GM19351 (cell line): ENCODE measurements around the gene NDUFS4.
A peak's percentile ranks its signal among the peaks of the same experiment; 100 is the strongest.
"Not testable (repeated sequence)": the region's sequence is repeated elsewhere in the genome, so short reads cannot be mapped to it uniquely, and the experiment has no call there.

Experiments used
- ATAC-seq: cut with Tn5 transposase; IDR thresholded peaks from one replicate; pipeline ENCODE4 v1.9.1; 2021; ENCODE audit warnings: mild to moderate bottlenecking, moderate library complexity; ENCODE audit not compliant: unreplicated experiment

NDUFS4 gene

GRCh38 chr5:53560506-53561191 lies at the start of gene NDUFS4:
TSS of gene NDUFS4 (plus strand) at chr5:53560639. CDS start at chr5:53560663, 24 bp downstream.
- peak; percentile 91 for ATAC-seq

GRCh38 chr5:53512539-53512938 lies 47.9 kb upstream of the NDUFS4 start:
- no peak for ATAC-seq

- ATAC-seq: no peak
These were observed 44.5 kb upstream of the NDUFS4 start for GRCh38 chr5:53515988-53516387.

GRCh38 chr5:53520813-53521212 lies 39.6 kb upstream of the NDUFS4 start:
- no peak for ATAC-seq

GRCh38 chr5:53537711-53538110 lies 22.7 kb upstream of the NDUFS4 start:
- no peak for ATAC-seq

- not testable (repeated sequence) for ATAC-seq
These were observed 19.7 kb upstream of the NDUFS4 start for GRCh38 chr5:53540739-53541138.

GRCh38 chr5:53541859-53542258 lies 18.6 kb upstream of the NDUFS4 start:
- ATAC-seq: no peak

GRCh38 chr5:53542926-53543325 lies 17.5 kb upstream of the NDUFS4 start:
- ATAC-seq: no peak

- no peak for ATAC-seq
These were observed 17.0 kb upstream of the NDUFS4 start for GRCh38 chr5:53543401-53543800.

GRCh38 chr5:53545744-53546143 lies 14.7 kb upstream of the NDUFS4 start:
- no peak for ATAC-seq

- ATAC-seq: no peak
These were observed 13.2 kb upstream of the NDUFS4 start for GRCh38 chr5:53547226-53547625.

- ATAC-seq: not testable (repeated sequence)
These were observed 11.9 kb upstream of the NDUFS4 start for GRCh38 chr5:53548501-53548900.

GRCh38 chr5:53549792-53550191 lies 10.6 kb upstream of the NDUFS4 start:
- no peak for ATAC-seq

GRCh38 chr5:53552561-53552960 lies 7.9 kb upstream of the NDUFS4 start:
- no peak for ATAC-seq

GRCh38 chr5:53554444-53554843 lies 6.0 kb upstream of the NDUFS4 start:
- no peak for ATAC-seq

GRCh38 chr5:53555160-53555559 lies 5.3 kb upstream of the NDUFS4 start:
- no peak for ATAC-seq

GRCh38 chr5:53556001-53556400 lies 4.4 kb upstream of the NDUFS4 start:
- ATAC-seq: no peak

GRCh38 chr5:53557386-53557785 lies 3.1 kb upstream of the NDUFS4 start:
- no peak for ATAC-seq

- no peak for ATAC-seq
These were observed 1.5 kb upstream of the NDUFS4 start for GRCh38 chr5:53558966-53559365.

GRCh38 chr5:53560028-53560427 lies 411 bp upstream of the NDUFS4 start:
- ATAC-seq: peak; percentile 12

- no peak for ATAC-seq
These were observed 8.0 kb downstream of the NDUFS4 start for GRCh38 chr5:53568401-53568800.

- no peak for ATAC-seq
These were observed 8.4 kb downstream of the NDUFS4 start for GRCh38 chr5:53568871-53569270.

GRCh38 chr5:53569453-53569852 lies 9.0 kb downstream of the NDUFS4 start:
- no peak for ATAC-seq
